Spleen (tissue), 11 donors: ENCODE data around the gene PEAK1. TPM values are rescaled to one million over a fixed set of nuclear protein-coding genes. Genes with fewer than 3 reads are reported as not detected.

Source experiments
- DNase-seq: peaks from one replicate; pipeline ENCODE4 v3.0.0-alpha.2; 2020
- H3K27ac ChIP-seq, 8 donors: fragments of 200-600 bp; sonication (generic) in 7 of 8; 1 replicate in 4 of 8; 2 replicates in 4 of 8; pipeline versions ENCODE4 v1.5.0 to v1.8.0; 2016 to 2021; ENCODE audit warnings: inconsistent platforms in 4 of 8, mild to moderate bottlenecking in 4 of 8, moderate library complexity in 1 of 8
- H3K27me3 ChIP-seq, 7 donors: fragments of 200-600 bp; sonication (generic) in 6 of 7; replicated peaks in 1 of 7; 1 replicate in 4 of 7; 2 replicates in 3 of 7; pipeline versions ENCODE4 v1.5.0 to v1.8.0; 2016 to 2021; ENCODE audit warnings: inconsistent platforms in 3 of 7, mild to moderate bottlenecking in 1 of 7
- H3K36me3 ChIP-seq, 6 donors: fragments of 200-600 bp; sonication (generic) in 5 of 6; 1 replicate in 4 of 6; 2 replicates in 2 of 6; pipeline versions ENCODE4 v1.5.0 to v1.8.0; 2016 to 2021; ENCODE audit warnings: inconsistent platforms in 2 of 6
- H3K4me1 ChIP-seq, 6 donors: fragments of 200-600 bp; sonication (generic) in 5 of 6; 1 replicate in 3 of 6; 2 replicates in 3 of 6; pipeline versions ENCODE4 v1.5.0 to v1.8.0; 2016 to 2021; ENCODE audit warnings: inconsistent platforms in 3 of 6
- H3K4me3 ChIP-seq, 8 donors: fragments of 200-600 bp; sonication (generic) in 7 of 8; 1 replicate in 4 of 8; 2 replicates in 4 of 8; pipeline versions ENCODE4 v1.5.0 to v1.8.0; 2016 to 2021; ENCODE audit warnings: inconsistent platforms in 4 of 8, mild to moderate bottlenecking in 4 of 8, moderate library complexity in 2 of 8
- H3K9me3 ChIP-seq, 8 donors: fragments of 200-600 bp; sonication (generic) in 7 of 8; 1 replicate in 4 of 8; 2 replicates in 4 of 8; pipeline versions ENCODE4 v1.5.0 to v1.8.0; 2016 to 2021; ENCODE audit warnings: inconsistent platforms in 4 of 8
- CTCF ChIP-seq, 11 experiments: fragments of 200-600 bp in 7 of 11; fragments of 450-650 bp in 4 of 11; sonication (generic) in 4 of 11; IDR thresholded peaks in 8 of 11; conservative IDR thresholded peaks in 3 of 11; 1 replicate in 7 of 11; 2 replicates in 4 of 11; pipeline versions ENCODE4 v1.4.0 to v1.8.0; 2016 to 2021; ENCODE audit warnings: antibody characterized with exemption in 11 of 11, inconsistent platforms in 4 of 11, mild to moderate bottlenecking in 1 of 11
- POLR2A ChIP-seq, 3 donors: fragments of 450-650 bp; IDR thresholded peaks; one replicate each; pipeline ENCODE4 v1.5.1; 2017; ENCODE audit warnings: antibody characterized with exemption in 3 of 3, mild to moderate bottlenecking in 1 of 3
- POLR2AphosphoS5 ChIP-seq, 3 donors: sonication (generic); formaldehyde crosslinking; IDR thresholded peaks; one replicate each; pipeline ENCODE4 v1.5.1; 2017; ENCODE audit warnings: antibody characterized with exemption in 3 of 3
- WGBS, 5 donors: extraction: QIAGEN DNeasy Blood & Tissue Kit in 3 of 5; methylation state at CpG; one replicate each; pipeline versions ENCODE4 v1.1.5 to v1.1.7; 2013 to 2018; 5-methylcytosine and 5-hydroxymethylcytosine counted together
- intact Hi-C: fragments of 100-400 bp; cut with DNase I; formaldehyde crosslinking; loops from one replicate; pipeline ENCODE4 v1.15.0; 2023; ENCODE audit warnings: low total_unique reads
- polyA plus RNA-seq, 3 donors: library from polyadenylated mRNA; stranded (reverse); fragments of 200-250 nt; gene quantifications; one replicate each; pipeline ENCODE4 v1.2.1, GENCODE V29; 2013
- total RNA-seq, 7 donors: library from RNA; depleted of rRNA in 3 of 7; stranded (reverse); fragments of >200 nt in 3 of 7; fragmentation: NEBNext Ultra II Directional in 4 of 7; extraction: Animal tissue kit (Norgen Biotek cat#: 25700) in 4 of 7; gene quantifications; one replicate each; pipeline versions ENCODE4 v1.1.0 to v1.2.1, GENCODE V29; 2016 to 2021
- donor health status: healthy with polysubstance abuse.
- donor health status: DM: no; HTN: no; CAD: no; lungs with moderate emphysema.
- donor health status: DM: no; HTN: no; CAD: no.
- donor health status: Bipolar disorder and iron deficiency.
- donor health status: healthy.
- donor health status: DM: no; HTN: no; CAD: no.
- donor health status: DM: yes; HTN: yes; CAD: no.

The PEAK1 gene
- total and polyA plus RNA-seq, 10 donors = 5.0 to 415 (median 175) TPM

GRCh38 chr15:77287385-77287784 lies 132.5 kb downstream of the PEAK1 start:
- peaks cover 0 to 29% (median 0%) of the 10 kb centered on the region in 6 donors for H3K36me3 ChIP-seq
- DNase-seq = no peak
- H3K4me3 ChIP-seq = no peak overlapping the region
- H3K27me3 ChIP-seq = no peaks in the 10 kb centered on the region
- peaks cover 0 to 14% (median 2%) of the 10 kb centered on the region in 6 donors for H3K4me1 ChIP-seq
- intact Hi-C loops = no loop called here
- H3K9me3 ChIP-seq = no peaks in the 10 kb centered on the region
- no peak overlapping the region for H3K27ac ChIP-seq
- TF ChIP-seq POLR2A (IDR thresholded peaks at IDR 0.05) (no peak), CTCF (IDR thresholded peaks at IDR 0.05 in 8 of 11, conservative IDR thresholded peaks at IDR 0.05 in 3 of 11) (no peak), POLR2AphosphoS5 (IDR thresholded peaks at IDR 0.05) (no peak)
- WGBS, 5 donors = 76 to 91% (median 86%) methylated on average over 2 of the region's 2 CpGs

GRCh38 chr15:77285057-77285997 lies 134.6 kb downstream of the PEAK1 start:
- H3K27me3 ChIP-seq = no peaks in the 10 kb centered on the region
- intact Hi-C loops = no loop called here
- DNase-seq = no peak
- no peak overlapping the region for H3K4me3 ChIP-seq
- TF ChIP-seq CTCF (IDR thresholded peaks at IDR 0.05 in 8 of 11, conservative IDR thresholded peaks at IDR 0.05 in 3 of 11) = no peak
- no peaks in the 10 kb centered on the region for H3K9me3 ChIP-seq
- H3K27ac ChIP-seq = no peak overlapping the region
- H3K4me1 ChIP-seq = peaks cover 0 to 20% (median 3%) of the 10 kb centered on the region in 6 donors
- 87 to 92% (median 89%) methylated on average over 12 of the region's 12 CpGs for WGBS, 5 donors
- H3K36me3 ChIP-seq = peaks cover 0 to 35% (median 0%) of the 10 kb centered on the region in 6 donors

GRCh38 chr15:77282333-77282732 lies 137.6 kb downstream of the PEAK1 start:
- Histone ChIP-seq H3K9me3 (no peaks in the 10 kb centered on the region), H3K4me1 (peaks cover 0 to 19% (median 4%) of the 10 kb centered on the region in 6 donors), H3K27ac (no peak overlapping the region), H3K27me3 (no peaks in the 10 kb centered on the region), H3K4me3 (no peak overlapping the region), H3K36me3 (peaks cover 0 to 63% (median 0%) of the 10 kb centered on the region in 6 donors)
- no peak for DNase-seq
- 65 to 84% (median 76%) methylated on average over 2 of the region's 2 CpGs for WGBS, 5 donors
- intact Hi-C loops = no loop called here
- TF ChIP-seq POLR2A (IDR thresholded peaks at IDR 0.05) (no peak), POLR2AphosphoS5 (IDR thresholded peaks at IDR 0.05) (no peak), CTCF (IDR thresholded peaks at IDR 0.05 in 8 of 11, conservative IDR thresholded peaks at IDR 0.05 in 3 of 11) (no peak)

- Histone ChIP-seq H3K27me3 (no peaks in the 10 kb centered on the region), H3K9me3 (no peaks in the 10 kb centered on the region), H3K4me3 (no peak overlapping the region), H3K4me1 (peaks cover 0 to 28% (median 8%) of the 10 kb centered on the region in 6 donors), H3K36me3 (peaks cover 0 to 48% (median 0%) of the 10 kb centered on the region in 6 donors), H3K27ac (no peak overlapping the region)
- no peak for TF ChIP-seq POLR2A (IDR thresholded peaks at IDR 0.05)
- no peak for TF ChIP-seq CTCF (IDR thresholded peaks at IDR 0.05 in 8 of 11, conservative IDR thresholded peaks at IDR 0.05 in 3 of 11)
- TF ChIP-seq POLR2AphosphoS5 (IDR thresholded peaks at IDR 0.05) = no peak
- 92 to 98% (median 97%) methylated on average over 1 of the region's 1 CpG for WGBS, 5 donors
- intact Hi-C loops = no loop called here
- DNase-seq = no peak
Observed at GRCh38 chr15:77276943-77277342, 143.0 kb downstream of the PEAK1 start.
